ENCODE data around the gene SDR39U1. TPM values are rescaled to one million over a fixed set of nuclear protein-coding genes. Genes with fewer than 3 reads are reported as not detected.

SDR39U1 gene
- total RNA-seq, 1 experiment from 2014 or later, result 61.8 TPM

DNA sequence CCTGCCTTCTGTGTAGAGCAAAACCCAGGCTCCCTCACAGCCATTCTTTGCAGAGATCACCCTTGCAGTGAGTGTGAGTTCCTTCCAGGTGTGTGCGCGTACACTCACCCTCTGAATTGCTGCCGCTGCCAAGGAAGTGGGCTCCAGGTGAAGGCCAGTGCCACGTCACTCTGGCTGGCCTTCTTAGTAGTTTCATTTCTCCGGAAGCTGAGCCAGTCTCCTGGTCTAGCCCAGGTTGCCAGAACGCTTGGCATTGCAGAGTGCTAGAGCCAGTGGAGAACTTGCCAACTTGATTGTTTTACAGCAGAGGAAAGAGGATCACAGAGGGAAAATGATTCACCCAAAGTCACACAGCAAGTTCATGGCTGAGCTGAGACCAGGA, 24.1 kb downstream of the SDR39U1 start:
- TF ChIP-seq SP1 (IDR thresholded peaks at IDR 0.05; ENCODE audit: low read depth), result no peak
- no peak for TF ChIP-seq CEBPB (IDR thresholded peaks at IDR 0.05; ENCODE audit: low read depth)
- TF ChIP-seq, protein P1, sequence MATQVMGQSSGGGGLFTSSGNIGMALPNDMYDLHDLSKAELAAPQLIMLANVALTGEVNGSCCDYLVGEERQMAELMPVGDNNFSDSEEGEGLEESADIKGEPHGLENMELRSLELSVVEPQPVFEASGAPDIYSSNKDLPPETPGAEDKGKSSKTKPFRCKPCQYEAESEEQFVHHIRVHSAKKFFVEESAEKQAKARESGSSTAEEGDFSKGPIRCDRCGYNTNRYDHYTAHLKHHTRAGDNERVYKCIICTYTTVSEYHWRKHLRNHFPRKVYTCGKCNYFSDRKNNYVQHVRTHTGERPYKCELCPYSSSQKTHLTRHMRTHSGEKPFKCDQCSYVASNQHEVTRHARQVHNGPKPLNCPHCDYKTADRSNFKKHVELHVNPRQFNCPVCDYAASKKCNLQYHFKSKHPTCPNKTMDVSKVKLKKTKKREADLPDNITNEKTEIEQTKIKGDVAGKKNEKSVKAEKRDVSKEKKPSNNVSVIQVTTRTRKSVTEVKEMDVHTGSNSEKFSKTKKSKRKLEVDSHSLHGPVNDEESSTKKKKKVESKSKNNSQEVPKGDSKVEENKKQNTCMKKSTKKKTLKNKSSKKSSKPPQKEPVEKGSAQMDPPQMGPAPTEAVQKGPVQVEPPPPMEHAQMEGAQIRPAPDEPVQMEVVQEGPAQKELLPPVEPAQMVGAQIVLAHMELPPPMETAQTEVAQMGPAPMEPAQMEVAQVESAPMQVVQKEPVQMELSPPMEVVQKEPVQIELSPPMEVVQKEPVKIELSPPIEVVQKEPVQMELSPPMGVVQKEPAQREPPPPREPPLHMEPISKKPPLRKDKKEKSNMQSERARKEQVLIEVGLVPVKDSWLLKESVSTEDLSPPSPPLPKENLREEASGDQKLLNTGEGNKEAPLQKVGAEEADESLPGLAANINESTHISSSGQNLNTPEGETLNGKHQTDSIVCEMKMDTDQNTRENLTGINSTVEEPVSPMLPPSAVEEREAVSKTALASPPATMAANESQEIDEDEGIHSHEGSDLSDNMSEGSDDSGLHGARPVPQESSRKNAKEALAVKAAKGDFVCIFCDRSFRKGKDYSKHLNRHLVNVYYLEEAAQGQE (IDR thresholded peaks at IDR 0.05; ENCODE audit: low read depth), result no peak
- TF ChIP-seq, protein P2, sequence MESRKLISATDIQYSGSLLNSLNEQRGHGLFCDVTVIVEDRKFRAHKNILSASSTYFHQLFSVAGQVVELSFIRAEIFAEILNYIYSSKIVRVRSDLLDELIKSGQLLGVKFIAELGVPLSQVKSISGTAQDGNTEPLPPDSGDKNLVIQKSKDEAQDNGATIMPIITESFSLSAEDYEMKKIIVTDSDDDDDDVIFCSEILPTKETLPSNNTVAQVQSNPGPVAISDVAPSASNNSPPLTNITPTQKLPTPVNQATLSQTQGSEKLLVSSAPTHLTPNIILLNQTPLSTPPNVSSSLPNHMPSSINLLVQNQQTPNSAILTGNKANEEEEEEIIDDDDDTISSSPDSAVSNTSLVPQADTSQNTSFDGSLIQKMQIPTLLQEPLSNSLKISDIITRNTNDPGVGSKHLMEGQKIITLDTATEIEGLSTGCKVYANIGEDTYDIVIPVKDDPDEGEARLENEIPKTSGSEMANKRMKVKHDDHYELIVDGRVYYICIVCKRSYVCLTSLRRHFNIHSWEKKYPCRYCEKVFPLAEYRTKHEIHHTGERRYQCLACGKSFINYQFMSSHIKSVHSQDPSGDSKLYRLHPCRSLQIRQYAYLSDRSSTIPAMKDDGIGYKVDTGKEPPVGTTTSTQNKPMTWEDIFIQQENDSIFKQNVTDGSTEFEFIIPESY (IDR thresholded peaks at IDR 0.05; ENCODE audit: extremely low read depth, insufficient replicate concordance, low read length), result no peak
- no peak for TF ChIP-seq SRF (IDR thresholded peaks at IDR 0.05; ENCODE audit: low read depth)
- no peak for TF ChIP-seq POLR2AphosphoS5 (IDR thresholded peaks at IDR 0.05; ENCODE audit: low read depth, low read length)
- DNase-seq (ENCODE audit: low read depth, low spot score), result no peak
- Histone ChIP-seq H3K27me3 (ENCODE audit: insufficient read depth, low read length) (no peaks in the 10 kb centered on the region), H3K9me2 (ENCODE audit: insufficient read depth) (no peaks in the 10 kb centered on the region), H4K20me1 (ENCODE audit: insufficient read depth) (no peaks in the 10 kb centered on the region), H3K4me3 (replicated peaks in 1 of 2; ENCODE audit: low read depth in 1 of 2, low read length in 2 of 2) (no peak overlapping the region), H3K9ac (ENCODE audit: low read length) (no peak overlapping the region), H3K27ac (ENCODE audit: low read depth, low read length) (no peak overlapping the region), H3K36me3 (ENCODE audit: control insufficient read depth in 1 of 2, insufficient read depth in 2 of 2, low read length in 2 of 2) (no peaks in the 10 kb centered on the region), H3K4me2 (ENCODE audit: low read length) (no peak overlapping the region), H3K79me2 (ENCODE audit: insufficient read depth, low read length) (no peaks in the 10 kb centered on the region), H3K4me1 (ENCODE audit: control insufficient read depth in 1 of 2, insufficient read depth in 2 of 2, low read length in 2 of 2) (no peaks in the 10 kb centered on the region), H2AFZ (ENCODE audit: low read depth, low read length, poor library complexity, severe bottlenecking) (no peak overlapping the region), H3K9me3 (ENCODE audit: control insufficient read depth in 1 of 2, insufficient read depth in 1 of 2, low read depth in 1 of 2, low read length in 2 of 2) (no peaks in the 10 kb centered on the region)
- POLR2A ChIA-PET, result interaction anchor here (1.2 kb wide), 1 partner anchor 11 kb away, joined by 4 read pairs; the partner anchor contains the start of genes CBLN3 and KHNYN
- ATAC-seq, result no peak
- CTCF ChIA-PET, result interaction anchor here (1.3 to 2.0 kb wide), 2 partner anchors 13 to 85 kb away, joined by 4 to 5 read pairs; no protein-coding TSS in a partner anchor
- intact Hi-C loops (cut with micrococcal nuclease), result no loop called here
- no TSS peak for BruUV-seq (replicated peaks)
- RAD21 ChIA-PET (ENCODE audit: low non-redundant PET in 1 of 2, low total read pairs in 2 of 2, uncharacterized antibody in 2 of 2, unreplicated experiment in 2 of 2), result no interaction called here
